AG04450 (cell line): ENCODE data around the gene TSPYL4. TPM values are rescaled to one million over a fixed set of nuclear protein-coding genes. Genes with fewer than 3 reads are reported as not detected.

Experiments
- CTCF ChIA-PET: fragments of 300-600, 350-600 bp; formaldehyde crosslinking; extraction: SDS; loops from one replicate; lab custom pipeline; 2022; ENCODE audit warnings: antibody characterized with exemption, inconsistent platforms; lab: Charles Lee
- POLR2A ChIA-PET: fragments of 350-600 bp; formaldehyde crosslinking; extraction: SDS; loops from one replicate; lab custom pipeline; 2021; ENCODE audit warnings: antibody characterized with exemption, inconsistent platforms; lab: Yijun Ruan, JAX
- DNase-seq: peaks from one replicate; pipeline ENCODE4 v3.0.0-alpha.2; 2011; ENCODE audit warnings: low read depth, low spot score
- H3K27ac ChIP-seq: one replicate; pipeline ENCODE4 v1.5.1; 2012; ENCODE audit warnings: low read depth, low read length, control low read depth
- H3K27me3 ChIP-seq: one replicate; pipeline ENCODE4 v1.6.0; 2012; ENCODE audit warnings: low read length; ENCODE audit not compliant: control insufficient read depth, insufficient read depth
- H3K4me3 ChIP-seq: 2 replicates; pipeline ENCODE4 v1.5.1; 2011; ENCODE audit warnings: mild to moderate bottlenecking, low read depth, low read length, control low read depth
- H3K9me3 ChIP-seq: 2 replicates; pipeline ENCODE4 v1.5.1; 2012; ENCODE audit warnings: low read length; ENCODE audit not compliant: control insufficient read depth, insufficient read depth
- polyA plus RNA-seq: library from polyadenylated mRNA; depleted of rRNA; stranded (reverse); fragments of >200 nt; gene quantifications from 2 replicates; pipeline ENCODE4 v1.2.3, GENCODE V29; 2011
- TF ChIP-seq, protein P1 (sequence below): IDR thresholded peaks from 2 replicates; pipeline ENCODE4 v1.5.1; 2011; ENCODE audit warnings: low read depth, low read length, control low read depth, inconsistent platforms

Gene TSPYL4
- polyA plus RNA-seq, 1 experiment, result 25.1 TPM

DNA sequence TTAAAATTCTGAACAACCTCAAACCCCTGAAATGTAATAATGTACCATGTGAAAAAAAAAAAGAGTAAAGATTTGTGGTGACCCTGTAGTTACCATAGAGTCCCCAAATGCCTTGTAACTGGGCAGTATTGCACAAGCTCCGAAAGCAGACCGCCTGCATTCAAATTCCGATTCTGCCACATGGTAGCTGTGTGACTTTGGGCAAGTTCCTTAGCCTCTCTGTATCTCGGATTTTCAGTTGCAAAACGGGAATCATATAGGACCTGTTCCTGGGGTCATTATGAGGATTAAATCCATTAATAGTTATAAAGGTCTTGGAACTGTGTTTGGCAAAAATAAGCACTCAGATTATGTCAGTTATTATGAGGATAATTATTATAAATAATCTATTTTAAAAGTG is 43.6 kb downstream of the TSPYL4 start:
- Histone ChIP-seq H3K27me3 (no peaks in the 10 kb centered on the region), H3K27ac (no peak overlapping the region), H3K9me3 (no peaks in the 10 kb centered on the region), H3K4me3 (no peak overlapping the region)
- DNase-seq, result no peak
- ChIA-PET POLR2A (no interaction called here), CTCF (interaction anchor here (0.6 to 5.7 kb wide), 3 partner anchors 7 to 92 kb away, joined by 3 to 58 read pairs (median 3); no protein-coding TSS in a partner anchor)
- TF ChIP-seq, protein P1, sequence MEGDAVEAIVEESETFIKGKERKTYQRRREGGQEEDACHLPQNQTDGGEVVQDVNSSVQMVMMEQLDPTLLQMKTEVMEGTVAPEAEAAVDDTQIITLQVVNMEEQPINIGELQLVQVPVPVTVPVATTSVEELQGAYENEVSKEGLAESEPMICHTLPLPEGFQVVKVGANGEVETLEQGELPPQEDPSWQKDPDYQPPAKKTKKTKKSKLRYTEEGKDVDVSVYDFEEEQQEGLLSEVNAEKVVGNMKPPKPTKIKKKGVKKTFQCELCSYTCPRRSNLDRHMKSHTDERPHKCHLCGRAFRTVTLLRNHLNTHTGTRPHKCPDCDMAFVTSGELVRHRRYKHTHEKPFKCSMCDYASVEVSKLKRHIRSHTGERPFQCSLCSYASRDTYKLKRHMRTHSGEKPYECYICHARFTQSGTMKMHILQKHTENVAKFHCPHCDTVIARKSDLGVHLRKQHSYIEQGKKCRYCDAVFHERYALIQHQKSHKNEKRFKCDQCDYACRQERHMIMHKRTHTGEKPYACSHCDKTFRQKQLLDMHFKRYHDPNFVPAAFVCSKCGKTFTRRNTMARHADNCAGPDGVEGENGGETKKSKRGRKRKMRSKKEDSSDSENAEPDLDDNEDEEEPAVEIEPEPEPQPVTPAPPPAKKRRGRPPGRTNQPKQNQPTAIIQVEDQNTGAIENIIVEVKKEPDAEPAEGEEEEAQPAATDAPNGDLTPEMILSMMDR, result no peak

DNA sequence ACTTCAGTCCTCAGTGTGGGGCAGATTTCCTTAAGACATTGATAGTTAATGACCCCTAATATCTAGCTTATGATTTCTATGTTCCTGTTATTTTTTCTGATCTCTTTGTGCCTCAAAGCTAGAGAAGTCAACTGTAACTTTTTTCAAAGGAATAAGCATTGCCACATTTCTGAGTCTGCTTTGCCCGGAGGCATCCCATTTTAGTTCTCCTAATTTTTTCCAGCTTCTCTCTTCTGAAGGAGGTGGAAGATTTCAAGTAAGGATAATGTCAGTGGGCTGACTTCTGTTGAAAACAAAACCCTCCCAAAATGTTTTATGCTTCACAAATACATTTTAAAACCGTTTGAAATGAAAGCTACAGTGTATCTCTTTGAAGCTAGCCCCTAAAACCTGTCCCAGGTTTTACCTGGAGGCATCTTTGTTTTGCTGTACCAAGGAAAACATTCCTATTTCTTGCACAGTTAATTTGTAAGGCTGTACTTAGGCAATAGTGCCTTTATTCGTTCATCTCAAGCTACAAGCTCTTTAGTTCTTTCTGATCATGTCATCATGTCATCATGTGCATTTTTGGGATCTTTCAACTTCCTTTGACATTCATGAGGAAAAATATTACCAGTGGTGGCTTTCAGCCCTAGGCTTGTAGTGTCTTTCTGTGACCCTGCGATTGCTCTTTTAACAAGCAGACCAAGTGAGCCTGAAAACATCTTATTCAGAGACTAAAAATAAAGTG is 45.7 kb downstream of the TSPYL4 start:
- no peaks in the 10 kb centered on the region for H3K27me3 ChIP-seq
- CTCF ChIA-PET, result interaction anchor here (5.7 kb wide), 1 partner anchor 9 kb away, joined by 58 read pairs; no protein-coding TSS in a partner anchor
- DNase-seq, result no peak

DNA sequence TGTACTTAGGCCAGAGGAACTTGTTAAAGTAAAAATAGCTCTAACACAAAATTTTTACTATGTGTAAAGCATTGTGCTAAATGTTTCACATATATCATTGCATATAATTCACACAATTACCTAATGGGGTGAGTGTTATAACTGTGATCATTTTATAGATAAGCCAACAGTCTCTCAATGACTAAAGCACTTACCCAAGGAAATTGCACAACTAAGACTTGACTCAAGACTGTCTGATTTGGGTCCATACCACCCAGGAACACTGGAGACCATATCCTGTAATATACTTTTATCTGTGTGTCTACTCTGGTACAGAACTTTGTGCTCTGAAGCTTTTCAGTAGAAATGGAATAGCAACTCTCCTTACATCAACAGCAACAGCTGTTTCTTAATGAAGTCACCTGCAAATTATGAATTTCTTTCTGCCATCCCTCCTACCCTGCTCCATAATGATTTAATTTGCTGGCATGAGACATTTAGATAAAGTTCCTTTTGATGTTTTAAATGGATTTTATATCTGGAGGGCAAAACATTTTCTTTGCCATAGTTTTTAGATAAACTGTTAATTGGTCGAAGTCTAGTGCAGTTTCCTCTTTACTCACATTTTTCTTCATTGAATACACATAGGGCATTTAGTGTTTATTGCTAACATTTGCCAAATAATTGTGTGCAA is 47.5 kb downstream of the TSPYL4 start:
- ChIA-PET POLR2A (no interaction called here), CTCF (interaction anchor here (5.7 kb wide), 1 partner anchor 11 kb away, joined by 58 read pairs; no protein-coding TSS in a partner anchor)
- Histone ChIP-seq H3K27ac (no peak overlapping the region), H3K4me3 (no peak overlapping the region), H3K27me3 (no peaks in the 10 kb centered on the region), H3K9me3 (no peaks in the 10 kb centered on the region)
- TF ChIP-seq, protein P1, result no peak
- DNase-seq, result no peak

More for the DNA sequence above, 45.7 kb downstream of the TSPYL4 start:
- TF ChIP-seq, protein P1, result no peak
- H3K4me3 ChIP-seq, result no peak overlapping the region
- H3K27ac ChIP-seq, result no peak overlapping the region
- no peaks in the 10 kb centered on the region for H3K9me3 ChIP-seq
- POLR2A ChIA-PET, result no interaction called here

DNA sequence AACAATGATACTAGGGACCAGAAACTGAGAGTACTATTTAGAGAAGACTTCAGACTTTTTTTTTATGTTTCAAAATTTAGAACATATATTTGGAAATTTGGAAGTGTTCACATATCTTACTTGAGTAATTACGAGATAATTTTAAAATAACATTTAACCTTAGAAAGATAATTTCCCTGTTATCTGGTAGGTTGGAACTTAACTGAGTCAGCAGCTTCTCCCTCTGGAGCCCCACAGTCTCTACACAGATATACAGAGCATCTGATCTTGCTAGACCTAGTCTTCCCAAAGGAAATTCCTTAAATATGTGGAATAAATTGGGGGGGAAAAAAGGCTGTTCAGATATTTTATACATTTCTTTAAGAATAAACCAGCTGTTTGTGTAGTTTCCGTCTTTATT is 48.6 kb downstream of the TSPYL4 start:
- no peak for DNase-seq
- TF ChIP-seq, protein P1, result no peak
- no peak overlapping the region for H3K27ac ChIP-seq

DNA sequence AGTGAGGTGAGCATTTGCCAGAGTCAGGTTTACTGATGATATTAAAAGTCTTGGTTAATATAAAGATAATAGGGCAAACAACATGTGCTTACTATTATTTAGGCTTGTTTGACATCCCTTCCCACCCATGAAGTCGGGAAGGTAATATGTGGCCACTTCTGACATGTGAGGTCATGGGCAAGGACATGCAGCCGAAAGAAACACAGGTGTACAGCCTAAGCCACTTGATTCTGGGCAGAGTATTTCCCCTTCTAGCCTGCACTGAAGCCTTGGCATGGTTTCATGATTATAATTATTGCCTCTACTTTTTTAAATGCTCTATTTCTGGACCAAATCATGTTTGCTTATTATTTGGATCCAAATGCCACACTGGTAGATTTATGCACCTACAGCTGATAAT is 52.3 kb downstream of the TSPYL4 start:
- no peak overlapping the region for H3K4me3 ChIP-seq

More for the DNA sequence above, 48.6 kb downstream of the TSPYL4 start:
- Histone ChIP-seq H3K27me3 (no peaks in the 10 kb centered on the region), H3K9me3 (no peaks in the 10 kb centered on the region), H3K4me3 (no peak overlapping the region)
- ChIA-PET POLR2A (no interaction called here), CTCF (interaction anchor here (5.7 kb wide), 1 partner anchor 12 kb away, joined by 58 read pairs; no protein-coding TSS in a partner anchor)

More for the DNA sequence above, 52.3 kb downstream of the TSPYL4 start:
- TF ChIP-seq, protein P1, result no peak
- DNase-seq, result no peak
- Histone ChIP-seq H3K27ac (no peak overlapping the region), H3K27me3 (no peaks in the 10 kb centered on the region), H3K9me3 (no peaks in the 10 kb centered on the region)
- CTCF ChIA-PET, result interaction anchor here (1.4 to 2.0 kb wide), 2 partner anchors 16 to 67 kb away, joined by 4 to 12 read pairs; no protein-coding TSS in a partner anchor
- POLR2A ChIA-PET, result no interaction called here
